Measurements from ENCODE around the gene CD247. TPM values are rescaled to one million over a fixed set of nuclear protein-coding genes. Genes with fewer than 3 reads are reported as not detected.

CD247 gene
- total RNA-seq, 2 donors from 2014 or later, result 0.79 to 1.1 TPM

DNA sequence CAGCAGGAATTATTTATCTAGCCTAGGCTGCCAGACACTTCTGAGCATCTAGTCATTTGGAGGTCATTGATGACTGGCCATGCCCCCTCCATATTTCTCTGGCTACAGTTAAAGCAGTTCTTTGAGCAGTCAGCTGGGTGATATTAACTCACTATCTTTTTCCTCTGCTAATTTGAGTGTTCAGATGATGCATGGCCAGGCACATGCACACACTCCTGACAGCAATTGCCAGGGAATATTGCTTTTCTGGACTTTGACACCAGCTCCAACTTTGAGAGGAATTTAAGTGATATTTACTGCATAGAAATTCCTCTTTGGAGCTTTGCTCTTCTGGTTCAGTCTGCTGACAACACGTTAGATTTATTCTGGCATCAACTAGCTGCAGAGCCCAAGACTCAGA lies 52.6 kb downstream of the CD247 start:
- no peaks in the 10 kb centered on the region for H3K27me3 ChIP-seq
- no peak for DNase-seq (ENCODE audit: low spot score)
- no peak overlapping the region for H3K27ac ChIP-seq
- TF ChIP-seq, protein P1, sequence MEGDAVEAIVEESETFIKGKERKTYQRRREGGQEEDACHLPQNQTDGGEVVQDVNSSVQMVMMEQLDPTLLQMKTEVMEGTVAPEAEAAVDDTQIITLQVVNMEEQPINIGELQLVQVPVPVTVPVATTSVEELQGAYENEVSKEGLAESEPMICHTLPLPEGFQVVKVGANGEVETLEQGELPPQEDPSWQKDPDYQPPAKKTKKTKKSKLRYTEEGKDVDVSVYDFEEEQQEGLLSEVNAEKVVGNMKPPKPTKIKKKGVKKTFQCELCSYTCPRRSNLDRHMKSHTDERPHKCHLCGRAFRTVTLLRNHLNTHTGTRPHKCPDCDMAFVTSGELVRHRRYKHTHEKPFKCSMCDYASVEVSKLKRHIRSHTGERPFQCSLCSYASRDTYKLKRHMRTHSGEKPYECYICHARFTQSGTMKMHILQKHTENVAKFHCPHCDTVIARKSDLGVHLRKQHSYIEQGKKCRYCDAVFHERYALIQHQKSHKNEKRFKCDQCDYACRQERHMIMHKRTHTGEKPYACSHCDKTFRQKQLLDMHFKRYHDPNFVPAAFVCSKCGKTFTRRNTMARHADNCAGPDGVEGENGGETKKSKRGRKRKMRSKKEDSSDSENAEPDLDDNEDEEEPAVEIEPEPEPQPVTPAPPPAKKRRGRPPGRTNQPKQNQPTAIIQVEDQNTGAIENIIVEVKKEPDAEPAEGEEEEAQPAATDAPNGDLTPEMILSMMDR (IDR thresholded peaks at IDR 0.05), result no peak
- H3K36me3 ChIP-seq, result no peaks in the 10 kb centered on the region
- H3K9me3 ChIP-seq, result no peaks in the 10 kb centered on the region
- no peaks in the 10 kb centered on the region for H3K4me1 ChIP-seq
- no peak overlapping the region for H3K4me3 ChIP-seq

DNA sequence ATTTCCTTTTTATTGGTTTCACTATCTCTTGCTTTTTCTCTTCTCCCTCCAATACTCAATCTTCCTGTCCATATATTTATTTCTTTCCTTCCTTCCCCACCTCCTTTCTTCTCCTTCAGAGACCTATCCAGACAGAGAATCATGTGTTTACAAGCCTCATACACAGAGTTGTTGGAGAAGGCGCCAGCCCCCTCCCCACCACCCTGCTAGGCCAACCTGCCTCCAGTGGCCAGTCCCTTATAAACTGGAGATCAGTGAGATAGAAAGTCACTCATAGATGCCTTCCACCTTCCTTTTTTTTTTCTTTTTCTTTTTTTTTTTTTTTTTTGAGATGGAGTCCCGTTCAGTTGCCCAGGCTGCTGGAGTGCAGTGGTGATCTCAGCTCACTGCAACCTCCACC lies 53.3 kb downstream of the CD247 start:
- Histone ChIP-seq H3K4me3 (no peak overlapping the region), H3K27ac (no peak overlapping the region), H3K9me3 (no peaks in the 10 kb centered on the region), H3K36me3 (no peaks in the 10 kb centered on the region), H3K27me3 (no peaks in the 10 kb centered on the region), H3K4me1 (no peaks in the 10 kb centered on the region)
- TF ChIP-seq, protein P1 (IDR thresholded peaks at IDR 0.05), result no peak
- no peak for DNase-seq (ENCODE audit: low spot score)

DNA sequence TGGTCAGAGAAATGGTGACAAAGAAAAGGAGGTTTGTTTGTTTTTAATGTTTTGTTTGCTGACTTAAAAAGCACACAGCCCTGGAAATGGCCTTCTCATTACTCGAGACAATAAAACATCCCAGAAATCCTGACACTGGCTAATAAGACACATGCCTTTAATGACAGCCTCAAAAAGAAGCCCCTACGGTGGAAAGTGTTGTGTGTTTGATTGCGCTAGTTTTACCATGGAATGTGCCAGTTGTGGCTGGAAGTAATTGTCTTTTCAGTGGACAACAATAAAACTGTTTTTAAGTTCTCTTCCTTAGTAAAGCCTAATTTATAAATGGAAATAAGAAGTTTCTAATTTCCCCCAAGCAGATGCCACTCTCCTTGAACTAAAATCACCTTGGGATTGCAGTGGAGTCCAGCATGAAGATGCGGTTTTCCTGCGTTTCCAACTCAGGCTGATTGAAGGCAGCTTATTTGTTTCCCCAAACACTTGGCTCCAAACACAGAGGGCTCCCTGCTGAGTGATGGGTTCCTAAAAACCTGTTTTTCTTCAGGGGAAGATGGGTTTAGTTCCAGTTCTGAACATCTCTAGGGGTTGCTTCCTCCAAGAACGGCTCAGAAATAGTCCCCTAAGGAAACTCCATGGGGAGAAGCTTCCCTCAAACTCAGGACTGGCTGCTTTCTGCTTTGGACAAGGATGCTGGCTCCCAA lies 54.3 kb downstream of the CD247 start:
- H3K9me3 ChIP-seq, result no peaks in the 10 kb centered on the region
- TF ChIP-seq, protein P1 (IDR thresholded peaks at IDR 0.05), result no peak
- no peaks in the 10 kb centered on the region for H3K36me3 ChIP-seq
- no peak overlapping the region for H3K27ac ChIP-seq
- DNase-seq (ENCODE audit: low spot score), result no peak
- H3K27me3 ChIP-seq, result no peaks in the 10 kb centered on the region
- no peak overlapping the region for H3K4me3 ChIP-seq
- H3K4me1 ChIP-seq, result no peaks in the 10 kb centered on the region

DNA sequence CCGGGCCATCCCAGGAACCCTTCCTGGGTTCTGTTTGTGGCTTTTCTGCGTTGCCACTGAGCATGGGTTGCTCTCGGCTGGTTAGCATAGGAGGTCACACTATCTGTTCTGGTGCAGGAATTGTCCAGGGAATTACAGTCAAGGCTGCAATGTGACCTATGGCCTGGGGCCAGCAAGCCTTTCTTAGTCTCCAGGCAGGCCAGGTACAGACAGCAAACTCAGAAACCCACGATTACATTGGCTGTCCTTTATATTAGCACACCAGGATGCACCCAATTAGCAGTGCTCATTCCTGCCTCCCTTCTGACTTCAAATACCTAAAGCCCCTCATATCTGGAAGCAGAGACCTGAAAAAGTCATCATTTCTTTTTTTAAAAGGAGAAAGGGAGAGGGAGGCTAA lies 55.2 kb downstream of the CD247 start:
- H3K27me3 ChIP-seq, result no peaks in the 10 kb centered on the region
- no peak overlapping the region for H3K27ac ChIP-seq
- no peaks in the 10 kb centered on the region for H3K9me3 ChIP-seq
- no peaks in the 10 kb centered on the region for H3K4me1 ChIP-seq
- H3K36me3 ChIP-seq, result no peaks in the 10 kb centered on the region
- no peak for DNase-seq (ENCODE audit: low spot score)
- TF ChIP-seq, protein P1 (IDR thresholded peaks at IDR 0.05), result no peak
- H3K4me3 ChIP-seq, result no peak overlapping the region

DNA sequence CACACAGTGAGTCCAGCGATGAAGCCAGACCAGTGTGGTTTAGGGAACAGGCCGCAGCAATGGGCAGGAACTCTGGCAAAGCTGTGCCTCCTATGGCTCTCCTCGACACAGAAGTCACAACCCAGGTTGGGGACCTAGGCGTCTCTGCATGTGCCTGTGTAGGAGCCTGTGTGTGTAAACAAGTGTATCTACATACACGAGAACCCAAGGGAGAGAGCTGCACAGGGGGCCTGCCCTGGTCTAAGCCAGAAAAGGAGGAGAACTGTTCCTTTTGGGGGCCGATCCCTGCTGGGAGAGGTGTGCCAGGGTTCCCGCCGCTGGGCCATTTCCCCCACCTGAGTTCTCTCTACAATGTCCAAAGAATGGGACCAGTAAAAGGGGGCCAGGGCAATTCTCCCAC lies 56.0 kb downstream of the CD247 start:
- H3K36me3 ChIP-seq, result no peaks in the 10 kb centered on the region
- H3K9me3 ChIP-seq, result no peaks in the 10 kb centered on the region
- H3K27ac ChIP-seq, result no peak overlapping the region
- no peaks in the 10 kb centered on the region for H3K4me1 ChIP-seq
- TF ChIP-seq, protein P1 (IDR thresholded peaks at IDR 0.05), result no peak
- no peak for DNase-seq (ENCODE audit: low spot score)
- H3K4me3 ChIP-seq, result no peak overlapping the region
- no peaks in the 10 kb centered on the region for H3K27me3 ChIP-seq

DNA sequence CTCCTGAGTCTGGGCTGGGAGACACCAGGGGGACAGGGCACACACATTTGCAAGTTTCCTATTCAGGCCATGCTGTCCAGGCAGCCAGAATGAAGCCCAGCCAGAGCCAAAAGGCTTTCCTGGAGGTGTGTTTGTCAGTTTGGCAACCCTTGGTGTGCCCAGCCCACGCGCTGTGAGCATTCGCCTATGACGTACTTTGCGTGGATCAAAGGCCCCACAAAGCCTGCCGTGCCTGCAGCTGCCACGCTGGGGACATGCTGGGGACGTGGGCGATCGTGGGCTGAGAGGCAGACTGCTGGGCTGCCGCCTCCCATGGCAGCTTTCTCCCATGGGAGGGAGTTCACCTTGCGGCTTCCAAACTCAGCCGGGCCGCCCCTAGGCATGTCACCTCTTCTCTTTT lies 57.5 kb downstream of the CD247 start:
- H3K27ac ChIP-seq, result no peak overlapping the region
- TF ChIP-seq, protein P1 (IDR thresholded peaks at IDR 0.05), result no peak
- no peak overlapping the region for H3K4me3 ChIP-seq
- no peaks in the 10 kb centered on the region for H3K4me1 ChIP-seq
- no peak for DNase-seq (ENCODE audit: low spot score)
- no peaks in the 10 kb centered on the region for H3K36me3 ChIP-seq
- no peaks in the 10 kb centered on the region for H3K9me3 ChIP-seq
- H3K27me3 ChIP-seq, result no peaks in the 10 kb centered on the region

Measured in right atrium auricular region (tissue), 2 donors.